Heart right ventricle (tissue), 16 donors: ENCODE data around the gene ADPRH. TPM values are rescaled to one million over a fixed set of nuclear protein-coding genes. Genes with fewer than 3 reads are reported as not detected.

Source experiments
- ATAC-seq, 8 donors: fragments of 200-7000 bp; cut with Tn5 transposase; one replicate each; pipeline ENCODE4 v1.9.1; 2020; ENCODE audit warnings: mild to moderate bottlenecking in 8 of 8, moderate library complexity in 8 of 8, moderate number of reproducible peaks in 1 of 8
- DNase-seq, 2 donors: peaks; one replicate each; pipeline ENCODE4 v3.0.0-alpha.2; 2020
- H3K27ac ChIP-seq, 10 donors: fragments of 200-600 bp; sonication (generic) in 2 of 10; one replicate each; pipeline versions ENCODE4 v1.5.0 to v1.8.0; 2020 to 2022; ENCODE audit warnings: mild to moderate bottlenecking in 3 of 10
- H3K27me3 ChIP-seq, 7 donors: fragments of 200-600 bp; one replicate each; pipeline ENCODE4 v1.8.0; 2021 to 2022; ENCODE audit warnings: mild to moderate bottlenecking in 2 of 7
- H3K36me3 ChIP-seq, 9 donors: fragments of 200-600 bp; sonication (generic) in 1 of 9; one replicate each; pipeline versions ENCODE4 v1.5.0 to v1.8.0; 2020 to 2022; ENCODE audit warnings: mild to moderate bottlenecking in 2 of 9
- H3K4me1 ChIP-seq, 9 donors: fragments of 200-600 bp; sonication (generic) in 1 of 9; one replicate each; pipeline versions ENCODE4 v1.5.0 to v1.8.0; 2020 to 2022; ENCODE audit warnings: mild to moderate bottlenecking in 4 of 9
- H3K4me3 ChIP-seq, 10 donors: fragments of 200-600 bp; sonication (generic) in 2 of 10; one replicate each; pipeline versions ENCODE4 v1.5.0 to v1.8.0; 2020 to 2022; ENCODE audit warnings: mild to moderate bottlenecking in 7 of 10, moderate library complexity in 2 of 10
- H3K9me3 ChIP-seq, 11 donors: fragments of 200-600 bp in 10 of 11; sonication (generic) in 2 of 11; one replicate each; pipeline versions ENCODE4 v1.5.0 to v1.8.0; 2013 to 2022; ENCODE audit warnings: mild to moderate bottlenecking in 2 of 11, control low read depth in 1 of 11, moderate library complexity in 1 of 11
- whole genome bisulfite sequencing, 2 donors: extraction: QIAGEN DNeasy Blood & Tissue Kit; methylation state at CpG; one replicate each; pipeline ENCODE4 v1.1.7; 2013; ENCODE audit warnings: inconsistent platforms in 1 of 2; 5-methylcytosine and 5-hydroxymethylcytosine counted together
- intact Hi-C, 10 donors: fragments of 100-400 bp; cut with DNase I; formaldehyde crosslinking; loops; one replicate each; pipeline versions ENCODE4 v1.11.1 to v1.14.2; 2022
- polyA plus RNA-seq, 2 donors: library from polyadenylated mRNA; stranded (reverse); fragments of 200-250 nt; gene quantifications; one replicate each; pipeline ENCODE4 v1.2.3, GENCODE V29; 2013
- total RNA-seq, 10 donors: library from RNA; stranded (reverse); fragmentation: NEBNext Ultra II Directional in 3 of 10; extraction: Animal tissue kit (Norgen Biotek cat#: 25700) in 3 of 10; gene quantifications; one replicate each; pipeline versions ENCODE4 v1.2.1 to v1.2.4, GENCODE V29; 2021 to 2023
- TF ChIP-seq, protein P1 (sequence below), 9 donors: fragments of 200-600 bp; sonication (generic) in 2 of 9; IDR thresholded peaks; one replicate each; pipeline versions ENCODE4 v1.5.0 to v1.8.0; 2021 to 2022; ENCODE audit warnings: antibody characterized with exemption in 9 of 9, mild to moderate bottlenecking in 5 of 9, moderate library complexity in 1 of 9
- donor health status: Arrhythmogenic right ventricular cardiomyopathy.
- donor health status: ischemic (EF 13 %, LVEDD 7.1; RV severe dilation, severe dysfunction).
- donor health status: healthy with polysubstance abuse.
- donor health status: DM: no; HTN: yes; CAD: no.
- donor health status: DM: no; HTN: no; CAD: no.
- donor health status: ischemic (EF 25% LVEDD 6.9; RV normal size, moderate dysfunction).
- donor health status: ischemic (EF 25% LVEDD 5.7; RV mildly dilated, moderate dysfunction).
- donor health status: healthy.
- donor health status: DM: yes; HTN: yes; CAD: no.
- donor health status: Ischemic cardiomyopathy.
- donor health status: ischemic (EF 35%, LVEDD 5.7; RV mildly dilated, moderate dysfunction).
- donor health status: nonischemic (EF 11% LVEDD 7.7; RV severe dilation, severe dysfunction).
- donor health status: DM: yes; HTN: yes; CAD: no.
- donor health status: PGD.
- donor health status: ischemic (EF 29% LVEDD 5.4; RV normal size, mild dysfunction).
- donor health status: nonischemic (EF 23%, LVEDD 6.1; RV moderate dilation, normal function).

ADPRH gene
- total and polyA plus RNA-seq, 12 donors, result 5.6 to 16.9 (median 10.5) TPM

DNA sequence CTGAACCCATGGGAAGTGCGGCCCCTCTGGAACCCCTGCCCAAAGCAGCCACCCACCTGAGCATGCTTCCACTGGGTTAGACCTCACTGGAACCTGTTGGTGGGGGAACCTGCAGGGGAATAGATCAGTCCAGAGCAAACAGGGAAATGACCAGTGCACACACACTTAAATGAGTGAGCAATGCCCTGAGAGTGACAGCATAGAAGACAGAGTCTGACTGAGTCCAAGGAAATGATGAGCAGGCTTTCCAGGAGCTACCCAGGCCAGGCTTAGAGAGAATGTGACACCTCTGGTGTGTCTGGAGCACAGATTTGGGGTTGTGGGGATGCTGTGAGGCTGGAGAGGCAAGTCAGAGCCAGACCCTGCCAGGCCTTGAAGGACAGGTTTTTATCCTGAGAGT lies 46.9 kb downstream of the ADPRH start:
- TF ChIP-seq, protein P1, sequence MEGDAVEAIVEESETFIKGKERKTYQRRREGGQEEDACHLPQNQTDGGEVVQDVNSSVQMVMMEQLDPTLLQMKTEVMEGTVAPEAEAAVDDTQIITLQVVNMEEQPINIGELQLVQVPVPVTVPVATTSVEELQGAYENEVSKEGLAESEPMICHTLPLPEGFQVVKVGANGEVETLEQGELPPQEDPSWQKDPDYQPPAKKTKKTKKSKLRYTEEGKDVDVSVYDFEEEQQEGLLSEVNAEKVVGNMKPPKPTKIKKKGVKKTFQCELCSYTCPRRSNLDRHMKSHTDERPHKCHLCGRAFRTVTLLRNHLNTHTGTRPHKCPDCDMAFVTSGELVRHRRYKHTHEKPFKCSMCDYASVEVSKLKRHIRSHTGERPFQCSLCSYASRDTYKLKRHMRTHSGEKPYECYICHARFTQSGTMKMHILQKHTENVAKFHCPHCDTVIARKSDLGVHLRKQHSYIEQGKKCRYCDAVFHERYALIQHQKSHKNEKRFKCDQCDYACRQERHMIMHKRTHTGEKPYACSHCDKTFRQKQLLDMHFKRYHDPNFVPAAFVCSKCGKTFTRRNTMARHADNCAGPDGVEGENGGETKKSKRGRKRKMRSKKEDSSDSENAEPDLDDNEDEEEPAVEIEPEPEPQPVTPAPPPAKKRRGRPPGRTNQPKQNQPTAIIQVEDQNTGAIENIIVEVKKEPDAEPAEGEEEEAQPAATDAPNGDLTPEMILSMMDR (IDR thresholded peaks at IDR 0.05), result no peak
- Histone ChIP-seq H3K9me3 (no peaks in the 10 kb centered on the region), H3K27ac (peak overlapping the region in 2 of 10 donors; percentile 5 to 10), H3K4me3 (no peak overlapping the region), H3K27me3 (no peaks in the 10 kb centered on the region), H3K4me1 (peaks cover 3 to 60% (median 48%) of the 10 kb centered on the region in 9 donors), H3K36me3 (no peaks in the 10 kb centered on the region)
- 94 to 95% methylated on average over 1 of the region's 1 CpG for WGBS, 2 donors
- DNase-seq, result no peak
- intact Hi-C loops, result no loop called here
- no peak for ATAC-seq

DNA sequence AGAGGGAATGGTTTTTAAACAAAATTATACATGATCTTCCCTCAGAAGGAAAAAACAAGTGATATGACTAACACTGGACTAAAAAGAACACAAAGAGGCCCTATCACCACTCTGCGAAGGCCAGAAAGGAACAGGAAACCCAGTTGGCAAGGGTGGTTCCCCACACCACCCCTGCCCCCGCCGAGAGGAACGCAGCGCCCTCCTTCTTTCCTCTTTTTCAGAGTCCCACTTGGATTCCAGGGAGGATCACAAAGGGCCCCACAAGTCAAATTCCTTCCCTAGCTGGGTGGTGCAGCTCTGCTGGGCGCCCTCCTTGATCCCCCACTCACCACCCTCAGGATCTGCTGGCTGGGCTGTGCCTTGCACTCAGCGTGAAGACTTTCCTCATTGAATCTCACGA lies 48.2 kb downstream of the ADPRH start:
- intact Hi-C loops, result no loop called here
- H3K36me3 ChIP-seq, result no peaks in the 10 kb centered on the region
- TF ChIP-seq, protein P1 (IDR thresholded peaks at IDR 0.05), result no peak
- DNase-seq, result no peak
- H3K27ac ChIP-seq, result peak overlapping the region in 7 of 10 donors; percentile 1 to 84 (median 66)
- H3K27me3 ChIP-seq, result no peaks in the 10 kb centered on the region
- H3K4me3 ChIP-seq, result no peak overlapping the region
- ATAC-seq, result peak in 4 of 8 donors; percentile 5 to 47 (median 38)
- no peaks in the 10 kb centered on the region for H3K9me3 ChIP-seq
- peaks cover 3 to 70% (median 59%) of the 10 kb centered on the region in 9 donors for H3K4me1 ChIP-seq
- WGBS, 2 donors, result 64 to 78% methylated on average over 8 of the region's 8 CpGs

DNA sequence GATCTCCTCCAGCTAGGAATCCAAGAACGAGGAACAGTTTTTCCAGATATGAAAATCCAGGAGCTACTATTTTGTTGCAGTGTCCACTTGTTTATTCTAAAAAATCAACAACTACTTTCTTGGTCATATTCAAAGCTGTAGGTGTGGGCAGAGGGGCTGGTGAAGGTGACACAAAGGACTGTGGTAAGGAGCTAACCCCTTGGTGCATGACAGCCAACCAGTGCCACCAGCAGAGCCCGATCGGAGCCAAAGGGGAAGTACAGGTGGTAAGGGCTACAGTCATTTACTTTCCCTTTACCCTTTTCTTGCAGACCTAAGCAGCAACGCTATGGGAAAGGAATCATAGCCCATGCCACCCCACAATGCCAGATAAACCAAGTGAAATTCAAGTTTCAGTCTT lies 49.1 kb downstream of the ADPRH start:
- no peak for ATAC-seq
- 86 to 87% methylated on average over 4 of the region's 4 CpGs for WGBS, 2 donors

DNA sequence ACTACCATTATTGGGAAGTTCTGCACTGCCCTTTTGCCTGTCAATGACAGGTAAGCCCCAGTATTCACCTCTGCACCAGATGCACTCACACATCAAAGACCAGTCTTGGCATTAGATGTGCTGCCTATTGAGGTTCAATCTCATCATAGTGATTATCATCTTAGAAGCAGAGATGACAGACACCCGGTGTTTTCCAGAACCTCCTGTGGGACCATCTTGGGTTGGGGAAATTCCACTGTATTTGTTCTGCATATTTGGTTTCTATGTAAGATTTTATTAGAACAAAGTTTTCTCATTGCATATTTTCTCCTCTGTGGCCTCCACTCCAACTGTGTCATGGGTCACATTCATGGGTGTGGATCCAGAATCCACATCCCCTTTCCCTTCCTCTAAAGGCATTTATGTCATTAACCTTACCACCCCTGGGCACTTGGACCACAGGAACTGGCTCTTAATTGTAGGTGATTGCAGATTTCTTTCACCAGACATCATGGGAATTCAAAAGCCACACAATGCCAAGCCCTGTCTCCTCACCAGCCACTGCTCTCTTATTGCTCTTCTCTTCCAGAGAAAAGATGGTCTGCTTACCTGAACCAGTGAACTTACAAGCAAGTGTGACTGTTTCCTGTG lies 49.6 kb downstream of the ADPRH start:
- ATAC-seq, result peak in 6 of 8 donors; percentile 22 to 42 (median 38)
- Histone ChIP-seq H3K4me3 (no peak overlapping the region), H3K27me3 (no peaks in the 10 kb centered on the region), H3K9me3 (no peaks in the 10 kb centered on the region), H3K27ac (peak overlapping the region in 9 of 10 donors; percentile 5 to 84 (median 69)), H3K36me3 (no peaks in the 10 kb centered on the region), H3K4me1 (peaks cover 3 to 75% (median 59%) of the 10 kb centered on the region in 9 donors)
- 46 to 53% methylated on average over 1 of the region's 1 CpG for WGBS, 2 donors
- DNase-seq, result no peak
- intact Hi-C loops, result no loop called here
- TF ChIP-seq, protein P1 (IDR thresholded peaks at IDR 0.05), result no peak

More for the DNA sequence above, 49.1 kb downstream of the ADPRH start:
- intact Hi-C loops, result no loop called here
- TF ChIP-seq, protein P1 (IDR thresholded peaks at IDR 0.05), result no peak
- Histone ChIP-seq H3K27ac (peak overlapping the region in 8 of 10 donors; percentile 23 to 84 (median 64)), H3K4me1 (peaks cover 3 to 75% (median 59%) of the 10 kb centered on the region in 9 donors), H3K27me3 (no peaks in the 10 kb centered on the region), H3K9me3 (no peaks in the 10 kb centered on the region), H3K36me3 (no peaks in the 10 kb centered on the region), H3K4me3 (no peak overlapping the region)
- no peak for DNase-seq
